HG02571 (cell line): ENCODE measurements around the gene RASGRP3.

ENCODE experiments used
- ATAC-seq: cut with Tn5 transposase; IDR thresholded peaks from one replicate; pipeline ENCODE4 v1.9.1; 2021; ENCODE audit warnings: mild to moderate bottlenecking, moderate library complexity; ENCODE audit not compliant: unreplicated experiment

RASGRP3 gene

DNA sequence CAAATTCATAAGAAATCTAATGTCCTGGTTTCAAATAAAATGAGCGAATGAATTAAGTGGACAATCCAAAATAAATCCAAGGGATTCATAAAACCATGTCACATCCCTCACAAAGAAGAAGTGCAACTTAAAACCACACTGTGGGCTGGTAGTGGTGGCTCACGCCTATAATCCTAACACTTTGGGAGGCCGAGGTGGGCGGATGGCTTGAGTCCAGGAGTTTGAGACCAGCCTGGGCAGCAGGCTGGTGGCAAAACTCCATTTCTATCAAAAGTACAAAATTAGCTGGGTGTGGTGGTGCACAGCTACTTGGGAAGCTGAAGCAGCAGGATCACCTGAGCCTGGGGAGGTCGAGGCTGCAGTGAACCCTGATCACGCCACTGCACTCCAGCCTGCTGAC, 97.2 kb downstream of the RASGRP3 start:
- ATAC-seq: no peak

DNA sequence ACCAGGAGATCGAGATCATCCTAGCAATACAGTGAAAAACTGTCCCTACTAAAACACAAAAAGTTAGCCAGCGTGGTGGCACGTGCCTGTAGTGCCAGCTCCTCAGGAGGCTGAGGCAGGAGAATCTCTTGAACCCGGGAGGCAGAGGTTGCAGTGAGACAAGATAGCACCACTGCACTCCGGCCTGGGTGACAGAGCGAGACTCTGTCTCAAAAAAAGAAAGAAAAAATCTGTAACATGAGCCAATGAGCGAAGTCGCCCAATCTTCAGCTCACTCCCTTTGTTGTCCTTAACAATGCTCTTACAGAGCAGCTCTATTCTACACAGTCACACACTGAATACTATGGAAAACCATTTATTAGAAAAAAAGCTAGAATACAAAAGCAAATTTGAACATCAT, 100.6 kb downstream of the RASGRP3 start:
- ATAC-seq: no peak

DNA sequence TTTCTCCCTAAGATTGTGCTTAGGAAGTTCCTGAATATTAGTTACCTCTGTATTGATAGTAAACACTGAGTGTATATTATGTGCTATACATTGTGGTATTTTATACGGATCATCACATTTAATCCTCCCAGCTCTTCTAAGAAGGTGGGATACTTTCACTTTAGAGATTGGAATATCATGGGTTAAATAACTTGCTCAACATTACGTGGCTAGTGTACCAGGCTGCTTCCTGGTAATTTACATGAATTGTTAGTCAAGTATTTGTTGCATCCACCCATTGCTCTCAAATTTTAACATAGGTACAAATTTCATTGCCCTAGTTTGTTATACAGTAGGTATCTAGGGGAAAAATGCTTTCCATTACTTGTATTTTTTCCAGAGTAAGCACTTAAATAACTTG, 101.2 kb downstream of the RASGRP3 start:
- no peak for ATAC-seq

DNA sequence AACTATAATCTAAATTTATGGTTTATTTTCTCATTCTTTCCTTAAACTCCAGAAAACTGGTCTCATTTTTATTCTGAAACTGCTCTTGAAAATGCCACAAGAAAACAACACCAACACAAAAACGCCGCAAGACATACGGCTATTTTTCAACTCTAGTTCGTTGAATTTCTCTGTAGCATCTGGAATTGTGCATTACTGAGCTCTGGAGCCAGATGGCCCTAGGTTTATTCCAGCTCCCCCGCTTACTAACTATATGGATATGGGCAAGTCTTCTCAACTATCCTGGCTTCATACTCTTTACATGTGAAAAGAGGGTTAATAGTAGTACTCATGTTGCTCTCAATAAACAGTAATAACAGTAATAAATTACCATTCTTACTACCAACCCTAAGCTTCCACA, 102.8 kb downstream of the RASGRP3 start:
- ATAC-seq: no peak

DNA sequence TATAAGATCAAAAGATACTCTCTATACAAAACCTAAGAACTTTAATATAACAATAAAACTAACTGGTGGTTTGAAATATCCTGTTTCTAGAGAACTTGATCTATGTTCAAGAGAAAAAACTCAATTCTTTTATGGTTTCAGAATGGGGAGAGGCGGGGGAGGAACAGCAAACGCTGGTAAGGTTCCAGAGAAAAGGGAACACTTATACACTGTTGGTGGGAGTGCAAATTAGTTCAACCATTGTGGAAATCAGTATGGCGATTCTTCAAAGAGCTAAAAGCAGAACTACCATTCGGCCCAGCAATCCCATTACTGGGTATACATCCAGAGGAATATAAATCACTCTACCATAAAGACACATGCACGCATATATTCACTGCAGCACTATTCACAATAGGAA, 105.4 kb downstream of the RASGRP3 start:
- ATAC-seq: no peak

DNA sequence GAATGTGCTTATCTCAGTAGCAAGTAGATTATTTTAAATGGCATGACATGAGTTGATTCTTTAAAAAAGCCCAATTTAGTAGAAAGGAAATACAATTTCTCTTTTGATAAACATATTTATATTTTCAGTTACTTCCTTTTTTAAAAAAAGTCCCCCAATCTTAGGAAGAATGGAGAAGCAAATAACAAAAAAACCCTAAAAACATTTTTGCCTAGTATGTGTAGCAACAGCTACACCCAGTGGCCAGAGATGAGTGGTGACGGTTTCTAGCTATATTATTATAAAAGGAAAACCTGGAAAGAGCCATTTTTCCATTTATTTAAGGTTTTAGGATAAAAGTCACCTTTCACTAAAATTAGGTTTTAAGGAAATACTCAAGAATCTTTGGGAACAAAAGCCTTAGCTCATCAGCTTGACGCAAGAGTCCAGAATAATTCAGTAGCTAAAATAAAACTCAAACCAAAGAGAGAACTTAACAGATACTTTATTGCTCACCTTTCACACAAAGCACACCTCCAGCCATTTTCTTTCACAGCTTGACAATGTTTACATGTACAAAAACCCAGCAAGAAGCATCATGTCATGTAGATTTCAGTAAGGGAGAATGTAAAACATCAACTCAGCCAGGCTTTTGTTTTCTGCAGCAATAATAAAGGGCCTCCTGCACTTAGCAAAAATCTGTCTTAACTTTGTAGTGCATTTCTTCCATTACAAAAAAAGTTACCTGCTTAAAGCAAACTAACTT, 106.9 kb downstream of the RASGRP3 start:
- ATAC-seq: no peak

DNA sequence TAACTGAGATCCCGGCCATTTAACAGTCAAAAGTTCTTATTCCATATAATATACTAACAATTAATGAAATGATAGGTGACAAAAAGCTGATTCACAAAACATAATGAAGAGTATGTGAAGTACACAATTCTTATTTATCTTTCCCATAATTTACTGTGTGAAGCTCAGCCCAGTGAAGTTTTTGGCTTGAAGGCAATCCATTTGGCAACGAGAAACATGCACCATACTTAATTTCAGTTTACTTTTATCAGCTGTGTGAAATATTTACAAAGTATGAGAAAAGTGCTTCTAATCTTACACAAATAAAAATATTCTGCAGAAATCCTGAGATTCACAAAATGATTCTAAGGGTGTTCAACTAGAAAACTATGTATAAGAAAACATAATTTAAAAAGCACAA, 110.3 kb downstream of the RASGRP3 start:
- ATAC-seq: no peak

DNA sequence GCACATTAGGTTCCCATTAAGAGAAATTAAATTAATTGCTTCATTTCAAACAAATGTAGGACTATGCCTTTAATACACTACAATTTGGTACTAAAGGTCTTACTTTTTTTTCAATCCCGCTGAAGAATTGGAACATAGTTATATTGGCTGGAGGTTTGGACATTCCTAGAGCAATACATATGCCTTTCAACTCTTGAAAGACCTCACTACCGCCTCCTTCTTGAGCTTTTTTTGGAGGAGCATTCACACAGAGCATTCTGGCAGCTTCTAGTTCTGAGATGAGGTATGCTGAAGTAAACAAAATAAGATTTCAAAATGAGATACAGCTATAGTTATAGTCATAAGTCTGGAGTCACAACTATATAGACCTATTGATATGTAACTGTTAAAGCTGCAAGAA, 111.8 kb downstream of the RASGRP3 start:
- no peak for ATAC-seq

DNA sequence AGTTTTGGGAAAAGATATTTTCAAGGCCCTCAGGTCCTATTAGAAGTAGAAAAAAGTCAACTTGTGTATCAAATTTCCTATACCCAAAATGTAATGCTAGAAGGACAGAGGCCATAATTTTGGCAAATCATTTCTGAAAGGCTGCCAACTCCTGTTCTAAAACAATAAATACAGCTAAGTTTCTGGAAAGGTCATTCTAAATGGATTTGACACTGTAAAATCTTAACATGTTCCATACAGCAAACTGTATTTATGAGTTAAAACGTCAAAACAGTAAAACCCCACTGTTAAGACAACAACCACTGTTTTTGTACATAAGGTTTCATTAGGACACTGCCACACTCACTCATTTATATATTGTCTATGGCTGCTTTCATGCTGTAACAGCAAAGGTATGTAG, 113.0 kb downstream of the RASGRP3 start:
- ATAC-seq: no peak

DNA sequence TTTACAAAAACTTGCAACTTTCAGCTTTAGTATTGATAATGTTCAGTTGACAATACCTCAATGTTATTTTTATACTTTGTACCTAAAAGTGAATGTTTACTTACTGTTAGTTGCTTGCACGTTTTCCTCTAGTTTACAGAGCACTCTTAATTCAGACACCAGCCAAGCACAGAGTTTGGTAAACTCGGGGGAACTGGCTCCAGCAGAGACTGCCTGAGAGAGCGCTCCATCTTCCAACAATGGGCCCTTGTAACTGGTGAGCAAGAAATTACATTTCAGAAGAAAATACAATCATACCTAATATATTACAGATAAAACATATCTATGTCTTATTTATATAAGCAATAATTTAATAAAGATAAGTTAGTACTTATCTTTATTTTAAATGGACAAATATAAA, 118.9 kb downstream of the RASGRP3 start:
- ATAC-seq: no peak

DNA sequence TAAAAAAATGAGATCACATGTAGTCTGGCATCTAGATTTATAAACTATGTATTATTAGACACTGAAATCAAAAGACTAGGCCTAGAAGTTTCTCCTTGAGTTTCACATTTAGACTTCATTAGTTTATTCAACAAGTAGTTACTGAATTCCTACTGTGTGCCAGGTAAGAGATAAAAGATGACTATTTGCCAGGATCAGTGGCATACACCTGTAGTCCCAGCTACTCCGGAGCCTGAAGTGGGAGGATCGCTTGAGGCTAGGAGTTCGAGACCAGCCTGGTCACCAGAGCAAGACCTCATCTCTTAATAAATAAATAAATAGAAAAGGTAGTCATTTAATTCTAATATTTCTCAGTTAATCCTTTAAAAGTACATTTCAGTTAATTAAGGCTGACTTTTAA, 120.6 kb downstream of the RASGRP3 start:
- ATAC-seq: no peak

DNA sequence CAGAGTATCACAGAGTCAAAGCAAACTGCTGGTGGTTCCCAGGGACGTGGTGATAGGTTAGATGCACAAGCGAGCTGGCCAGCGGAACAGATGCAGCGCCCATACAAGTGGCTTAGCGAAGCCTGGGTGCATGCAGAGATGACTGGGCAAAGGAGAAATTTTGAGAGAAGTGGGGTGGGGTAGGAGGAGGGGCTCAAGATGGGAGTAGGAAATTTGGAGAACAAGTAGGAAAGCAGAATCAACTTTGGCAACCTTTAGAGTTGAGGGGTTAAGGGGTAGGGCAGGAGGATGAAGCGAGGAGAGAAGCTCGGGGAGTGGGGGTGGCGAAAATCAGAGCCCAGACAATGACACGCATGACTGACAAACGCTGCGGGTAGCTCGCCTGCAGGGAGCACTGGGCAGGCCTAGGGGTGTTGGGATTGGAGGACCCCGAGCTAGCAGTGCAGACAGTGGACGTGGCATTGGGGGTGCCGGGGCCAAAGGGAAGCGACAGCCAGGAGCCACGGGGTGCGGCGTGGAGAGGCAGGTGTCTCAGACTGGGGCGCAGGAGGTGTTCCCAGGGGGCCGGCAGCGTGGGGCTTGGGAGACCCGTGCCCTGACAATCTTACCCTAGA, 122.2 kb downstream of the RASGRP3 start:
- ATAC-seq: peak; percentile 47

DNA sequence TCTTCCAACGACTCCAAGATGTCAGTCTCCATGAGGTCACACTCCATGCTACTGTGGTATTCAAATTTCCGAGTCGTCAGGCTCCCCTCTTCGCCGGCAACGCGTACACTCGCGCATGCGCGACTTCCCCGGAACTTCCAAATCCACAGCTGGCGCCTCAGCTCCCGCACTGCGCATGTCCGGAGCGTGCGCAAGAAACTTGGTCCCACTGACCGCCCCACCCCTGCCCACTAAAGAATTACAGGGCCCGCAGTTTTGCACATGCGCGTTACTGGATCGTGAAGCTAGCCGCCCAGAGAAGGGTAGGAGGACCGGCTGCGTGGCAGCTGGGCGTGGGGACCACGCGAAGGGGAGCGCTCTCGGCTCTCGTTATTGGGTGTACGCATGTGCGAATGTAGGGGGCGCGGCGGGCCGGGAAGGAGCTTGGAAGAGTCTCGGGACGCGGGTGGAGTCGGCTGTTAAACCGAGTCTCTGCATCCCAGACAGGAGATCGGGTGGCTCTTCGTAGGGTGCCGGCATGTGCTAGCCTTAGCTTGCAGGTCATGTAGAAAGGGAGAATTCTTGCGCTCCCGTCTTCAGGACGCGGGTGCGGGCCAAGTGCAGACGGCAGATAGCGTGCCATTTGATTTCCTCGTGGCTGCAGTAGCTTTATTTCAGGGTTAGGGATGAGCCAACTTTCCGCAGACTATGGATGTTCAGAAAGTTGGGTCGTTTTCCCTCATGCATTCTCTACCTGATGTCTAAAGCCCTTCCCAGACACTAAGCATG, 122.9 kb downstream of the RASGRP3 start, which contains the start of gene FAM98A:
TSS of gene FAM98A (minus strand) at position 125 of the 768 bp plus-strand sequence. CDS start at position 47, 78 bp downstream.
- peak; percentile 92 for ATAC-seq

DNA sequence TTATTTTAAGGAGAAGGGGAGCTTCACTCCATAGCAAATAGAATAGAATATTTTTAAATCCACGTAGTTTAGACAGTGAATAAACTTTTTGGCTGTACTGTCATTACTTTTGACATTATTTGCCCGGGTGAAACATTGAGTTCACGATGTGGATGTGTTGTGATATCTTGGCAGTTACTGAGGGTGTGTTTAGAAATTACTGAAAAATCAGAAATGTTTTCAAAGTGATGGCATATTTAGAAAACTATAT, 123.4 kb downstream of the RASGRP3 start:
- no peak for ATAC-seq

DNA sequence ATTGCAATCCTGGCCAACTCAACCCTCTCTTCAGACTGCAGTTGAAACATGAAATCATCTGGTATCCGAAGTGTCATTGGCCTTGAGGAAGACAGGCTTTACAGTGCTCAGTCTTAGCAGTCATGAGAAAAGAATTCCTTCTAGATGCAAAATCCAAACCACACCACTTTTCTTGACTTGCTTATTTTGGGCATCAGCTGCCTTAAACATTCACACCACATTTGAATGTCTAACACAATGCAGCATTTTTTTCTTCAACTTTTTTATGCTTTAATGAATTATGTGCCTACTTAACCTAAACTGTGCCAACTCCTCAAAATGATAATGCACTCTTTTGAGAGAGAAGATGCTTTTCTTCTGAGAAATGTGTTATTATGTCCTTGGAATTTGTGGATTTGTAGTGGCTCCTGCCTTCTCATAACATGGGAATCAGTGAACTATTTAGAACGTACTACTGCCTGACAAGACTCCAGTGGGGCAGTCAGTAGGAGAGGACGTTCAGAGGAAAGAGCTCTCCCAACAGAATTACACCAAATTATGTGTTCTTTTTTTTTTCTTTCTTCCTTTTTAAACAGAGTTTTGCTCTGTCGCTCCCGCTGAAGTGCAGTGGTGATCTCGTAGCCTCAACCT, 125.9 kb downstream of the RASGRP3 start:
- no peak for ATAC-seq

DNA sequence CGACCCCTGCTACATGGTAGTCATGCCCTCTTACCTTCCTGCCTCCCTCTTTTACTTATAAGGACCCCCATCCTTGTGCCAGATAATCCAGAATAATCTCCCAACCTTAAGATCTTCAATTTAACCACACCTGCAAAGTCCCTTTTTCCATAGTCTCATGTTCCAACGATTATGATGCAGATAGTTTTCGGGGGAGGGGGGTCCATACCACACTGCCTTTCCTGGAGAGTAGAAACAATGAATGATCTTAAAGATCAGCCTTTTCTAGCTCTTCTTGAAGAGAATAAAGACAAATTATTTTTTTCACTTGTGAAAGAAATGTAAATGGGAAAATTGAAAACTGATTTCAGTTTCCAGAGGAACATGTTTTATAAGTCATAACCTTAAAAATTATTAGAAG, 127.0 kb downstream of the RASGRP3 start:
- ATAC-seq: no peak

DNA sequence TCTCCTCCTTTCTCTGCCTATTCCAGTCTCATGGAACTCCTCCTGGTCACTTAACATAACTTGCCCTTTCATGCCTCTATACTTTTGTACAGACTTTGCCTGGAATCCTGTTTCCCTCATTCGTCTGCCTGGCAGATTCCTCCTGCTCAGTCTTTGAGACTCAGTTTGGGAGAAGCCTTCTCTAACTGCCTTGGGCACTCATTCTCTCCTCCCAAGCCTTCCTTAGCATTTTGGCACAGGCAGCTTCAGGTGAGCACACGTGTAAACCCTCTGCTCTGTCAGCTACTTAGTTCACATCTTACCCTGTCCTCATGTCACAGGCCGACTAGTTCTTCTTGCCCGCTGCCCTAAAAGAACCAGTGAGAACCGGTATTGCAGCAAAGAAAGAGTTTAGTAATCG, 128.6 kb downstream of the RASGRP3 start:
- ATAC-seq: no peak

DNA sequence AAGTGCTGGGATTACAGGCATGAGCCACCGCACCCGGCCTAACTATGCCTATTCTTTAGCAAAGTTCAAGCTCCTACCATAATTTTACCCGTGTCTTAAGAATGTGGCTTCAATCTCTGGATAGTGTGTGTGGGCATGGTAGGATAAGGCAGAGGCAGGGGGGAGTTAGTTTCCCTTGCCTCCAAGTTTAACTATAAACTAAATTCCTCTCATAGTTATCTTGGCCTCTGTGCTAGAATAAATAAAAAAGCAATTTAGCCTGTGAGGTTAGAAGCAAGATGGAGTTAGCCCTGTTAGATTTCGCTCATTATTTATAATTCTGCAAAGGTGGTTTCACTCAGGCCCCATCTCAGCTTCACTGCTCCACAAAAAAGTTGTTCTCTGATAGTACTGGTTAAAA, 129.7 kb downstream of the RASGRP3 start:
- no peak for ATAC-seq

DNA sequence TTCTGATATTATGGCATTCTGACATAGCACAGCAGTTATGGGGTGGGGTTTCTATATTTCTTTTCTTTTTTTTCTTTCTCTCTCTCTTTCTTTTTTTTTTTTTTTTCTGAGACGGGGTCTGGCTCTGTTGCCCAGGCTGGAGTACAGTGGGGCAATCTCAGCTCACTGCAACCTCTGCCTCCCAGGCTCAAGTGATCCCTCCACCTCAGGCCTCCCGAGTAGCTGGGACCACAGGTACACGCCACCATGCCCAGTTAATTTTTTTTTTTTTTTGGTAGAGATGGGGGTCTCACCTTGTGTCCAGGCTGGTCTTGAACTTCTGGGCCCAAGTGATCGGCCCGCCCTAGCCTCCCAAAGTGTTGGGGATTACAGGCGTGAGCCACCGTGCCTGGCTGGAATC, 130.2 kb downstream of the RASGRP3 start:
- no peak for ATAC-seq

DNA sequence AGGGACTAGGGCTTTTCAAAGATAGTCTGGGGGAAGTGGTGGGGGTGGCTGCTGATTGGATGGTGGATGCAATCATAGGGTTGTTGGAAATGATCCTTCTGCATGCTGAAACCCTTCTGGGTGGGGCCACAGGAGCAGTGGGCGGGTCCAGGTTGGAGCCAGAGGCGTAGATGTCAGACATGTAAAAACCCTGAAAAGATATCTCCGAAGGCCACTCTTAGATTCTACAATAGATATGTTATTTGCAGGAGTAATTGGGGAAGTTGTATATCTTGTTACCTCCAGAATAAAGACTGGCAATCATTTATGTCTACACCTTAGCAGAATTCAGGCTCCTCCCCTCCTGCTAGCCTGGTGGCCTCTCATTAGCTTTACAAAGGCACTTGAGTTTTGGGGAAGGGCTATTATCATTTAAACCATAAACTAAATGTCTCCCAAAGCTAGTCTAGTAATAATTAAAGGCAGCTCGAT, 130.8 kb downstream of the RASGRP3 start:
- ATAC-seq: no peak

DNA sequence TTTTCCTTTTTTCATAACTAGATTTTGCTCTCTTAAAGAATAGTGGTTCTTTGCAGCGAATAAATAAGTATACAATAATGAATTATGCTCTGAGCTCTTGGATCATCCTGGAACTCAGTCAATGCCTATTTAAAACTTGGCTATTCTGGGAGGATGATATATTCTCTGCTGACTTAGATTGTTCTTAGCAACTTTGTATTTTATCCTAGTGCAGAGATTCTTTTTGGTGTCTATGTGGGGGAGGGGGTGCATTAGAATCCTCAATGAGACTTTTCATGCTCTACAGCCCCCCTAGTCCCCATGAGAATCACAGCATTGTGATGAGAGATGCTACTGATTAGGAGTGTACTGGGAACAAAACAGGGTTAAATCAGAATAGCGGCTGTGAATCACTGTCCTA, 131.5 kb downstream of the RASGRP3 start:
- no peak for ATAC-seq

DNA sequence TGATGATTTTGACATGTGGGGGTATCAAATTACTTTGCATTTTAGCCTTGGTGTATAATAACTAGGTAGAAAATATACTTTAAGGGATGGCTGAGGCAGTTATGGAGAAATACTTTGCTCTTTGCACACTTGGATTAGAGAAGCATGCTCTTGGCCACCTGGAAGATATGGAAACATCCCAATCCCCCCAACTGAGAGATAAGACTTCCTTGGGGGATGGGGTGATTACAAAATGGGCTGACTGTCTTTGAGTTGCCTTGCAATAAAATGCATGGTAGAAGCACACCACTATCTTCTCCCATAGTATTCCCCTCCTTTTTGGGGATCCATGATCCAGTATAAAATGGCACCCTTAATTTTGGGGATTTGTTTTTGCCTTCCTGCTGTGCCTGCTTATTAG, 137.7 kb downstream of the RASGRP3 start:
- no peak for ATAC-seq
